ENCODE data around the gene TRPM1.

DNA sequence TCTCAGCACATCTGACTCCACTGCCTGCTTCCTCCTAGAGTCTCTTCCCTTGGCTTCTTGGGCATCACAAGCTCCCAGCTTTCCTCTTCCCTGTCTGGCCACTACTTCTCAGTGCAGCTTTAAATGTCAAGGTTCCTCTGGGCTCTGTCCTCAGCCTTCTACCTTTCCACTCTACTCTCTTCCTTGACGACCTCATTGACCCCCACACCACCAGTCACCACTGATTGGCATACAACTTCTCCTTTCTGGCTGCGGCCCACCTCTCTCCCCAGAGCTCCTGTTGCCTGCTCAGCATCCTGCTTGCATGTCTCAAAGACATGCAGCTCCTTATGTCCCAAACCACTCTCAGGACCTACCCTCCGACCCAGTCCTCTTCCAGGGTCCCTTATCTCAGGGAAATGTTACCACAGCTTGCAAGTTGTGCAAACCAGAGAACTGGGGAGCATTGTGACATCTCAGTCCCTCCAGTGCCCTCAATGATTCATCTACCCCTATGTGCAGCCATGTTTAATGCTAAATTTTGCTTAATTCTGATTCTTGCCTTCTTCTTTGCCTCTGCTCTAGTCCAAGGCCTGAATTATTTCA is 49.9 kb downstream of the TRPM1 start:
- TF ChIP-seq POLR2A (IDR thresholded peaks at IDR 0.05; ENCODE audit: low read length) = no peak
- no peak for TF ChIP-seq GATA1 (IDR thresholded peaks at IDR 0.05; ENCODE audit: low read depth, low read length)

Measured in erythroblast (primary cell).